Smooth muscle cell (in vitro differentiated cells): ENCODE results near the gene PNMA1. TPM values are rescaled to one million over a fixed set of nuclear protein-coding genes. Genes with fewer than 3 reads are reported as not detected.

Experiments used
- DNase-seq: peaks from one replicate; lab custom pipeline; 2025; ENCODE audit not compliant: unreplicated experiment; lab: John Stamatoyannopoulos, UW
- H2AFZ ChIP-seq: fragments of 200-600 bp; sonication (generic); 2 replicates; pipeline ENCODE4 v1.6.0; 2016; ENCODE audit warnings: antibody characterized with exemption, low read depth, mild to moderate bottlenecking
- H3F3A ChIP-seq: fragments of 200-600 bp; sonication (generic); 2 replicates; pipeline ENCODE4 v1.6.0; 2017; ENCODE audit warnings: antibody characterized with exemption, low read depth
- H3K27ac ChIP-seq: fragments of 200-600 bp; sonication (generic); 2 replicates; pipeline ENCODE4 v1.5.1; 2016; ENCODE audit warnings: low read depth, mild to moderate bottlenecking
- H3K27me3 ChIP-seq: fragments of 200-600 bp; sonication (generic); 2 replicates; pipeline ENCODE4 v1.6.1; 2016; ENCODE audit warnings: low read depth, mild to moderate bottlenecking
- H3K36me3 ChIP-seq: fragments of 200-600 bp; sonication (generic); 2 replicates; pipeline ENCODE4 v1.5.1; 2016; ENCODE audit warnings: low read depth
- H3K4me1 ChIP-seq: fragments of 200-600 bp; sonication (generic); 2 replicates; pipeline ENCODE4 v1.5.1; 2016; ENCODE audit warnings: low read depth
- H3K4me2 ChIP-seq: fragments of 200-600 bp; sonication (generic); 2 replicates; pipeline ENCODE4 v1.6.0; 2016; ENCODE audit warnings: mild to moderate bottlenecking
- H3K4me3 ChIP-seq: fragments of 200-600 bp; sonication (generic); 2 replicates; pipeline ENCODE4 v1.5.1; 2016; ENCODE audit warnings: mild to moderate bottlenecking
- H3K79me2 ChIP-seq: fragments of 200-600 bp; sonication (generic); 2 replicates; pipeline ENCODE4 v1.6.0; 2016; ENCODE audit warnings: low read depth, mild to moderate bottlenecking
- H3K9ac ChIP-seq: fragments of 200-600 bp; sonication (generic); 2 replicates; pipeline ENCODE4 v1.6.0; 2016; ENCODE audit warnings: low read depth
- H3K9me3 ChIP-seq: fragments of 200-600 bp; sonication (generic); replicated peaks from 2 replicates; pipeline ENCODE4 v1.5.1; 2016; ENCODE audit warnings: low read depth
- H4K20me1 ChIP-seq: fragments of 200-600 bp; sonication (generic); 2 replicates; pipeline ENCODE4 v1.6.0; 2016; ENCODE audit warnings: low read depth
- CTCF ChIP-seq: fragments of 200-600 bp; sonication (generic); IDR thresholded peaks from 2 replicates; pipeline ENCODE4 v1.5.1; 2017; ENCODE audit warnings: borderline replicate concordance, mild to moderate bottlenecking, antibody characterized with exemption; ENCODE audit not compliant: insufficient read depth, poor library complexity, severe bottlenecking
- WGBS: methylation state at CpG from one replicate; pipeline ENCODE4 v1.1.7; 2016; ENCODE audit warnings: low lambda C conversion rate; 5-methylcytosine and 5-hydroxymethylcytosine counted together
- microRNA-seq: library from miRNA; unstranded; fragments of <30 nt; microRNA quantifications from one replicate; pipeline ENCODE4, GENCODE V29; 2016; ENCODE audit warnings: borderline number of aligned reads
- polyA plus RNA-seq: library from polyadenylated mRNA; unstranded; fragments of >200 nt; fragmentation: Nextera tagmentation; extraction: Ambion mirVana; gene quantifications from 2 replicates; pipeline ENCODE4 v1.2.1, GENCODE V29; 2016
- small RNA-seq: library from RNA; depleted of rRNA; stranded (forward); fragments of <200 nt; gene quantifications from one replicate; pipeline ENCODE3, GENCODE V24; 2014
- total RNA-seq: library from RNA; depleted of rRNA; stranded (reverse); fragments of >200 nt; gene quantifications from 2 replicates; pipeline ENCODE4 v1.2.3, GENCODE V29; 2014

Gene PNMA1
- total and polyA plus RNA-seq, 2 experiments from 2014 or later, result 22.4 to 52.7 TPM

- Histone ChIP-seq H3K9me3 (no peaks in the 10 kb centered on the region), H4K20me1 (no peaks in the 10 kb centered on the region), H3K27ac (no peak overlapping the region), H3K79me2 (no peaks in the 10 kb centered on the region), H3K4me3 (no peak overlapping the region), H3K36me3 (peaks cover 5% of the 10 kb centered on the region), H3F3A (no peaks in the 10 kb centered on the region), H3K4me1 (no peaks in the 10 kb centered on the region), H3K27me3 (no peaks in the 10 kb centered on the region), H3K4me2 (no peak overlapping the region), H2AFZ (no peak overlapping the region), H3K9ac (no peak overlapping the region)
- no peak for DNase-seq
- TF ChIP-seq CTCF, result no peak
Observed at GRCh38 chr14:73663548-73664212, 50.5 kb downstream of the PNMA1 start.

GRCh38 chr14:73662487-73662943, 51.7 kb downstream of the PNMA1 start:
- Histone ChIP-seq H3K27me3 (no peaks in the 10 kb centered on the region), H3K4me3 (no peak overlapping the region), H4K20me1 (no peaks in the 10 kb centered on the region), H3K79me2 (no peaks in the 10 kb centered on the region), H3K9ac (no peak overlapping the region), H3K4me1 (no peaks in the 10 kb centered on the region), H3F3A (no peaks in the 10 kb centered on the region), H3K27ac (no peak overlapping the region), H3K4me2 (no peak overlapping the region), H3K9me3 (no peaks in the 10 kb centered on the region), H2AFZ (no peak overlapping the region), H3K36me3 (peaks cover 5% of the 10 kb centered on the region)
- TF ChIP-seq CTCF, result peak; percentile 40
- no peak for DNase-seq
- 64% methylated on average over 1 of the region's 1 CpG for WGBS

- no peaks in the 10 kb centered on the region for H3K4me1 ChIP-seq
- no peak overlapping the region for H3K27ac ChIP-seq
- no peaks in the 10 kb centered on the region for H3F3A ChIP-seq
- peaks cover 5% of the 10 kb centered on the region for H3K36me3 ChIP-seq
- DNase-seq, result no peak
- H3K4me3 ChIP-seq, result no peak overlapping the region
- 69% methylated on average over 2 of the region's 2 CpGs for WGBS
- no peak overlapping the region for H3K9ac ChIP-seq
- TF ChIP-seq CTCF, result no peak
- H3K9me3 ChIP-seq, result no peaks in the 10 kb centered on the region
- no peaks in the 10 kb centered on the region for H3K79me2 ChIP-seq
- no peaks in the 10 kb centered on the region for H4K20me1 ChIP-seq
- H3K4me2 ChIP-seq, result no peak overlapping the region
- no peak overlapping the region for H2AFZ ChIP-seq
- no peaks in the 10 kb centered on the region for H3K27me3 ChIP-seq
Observed at GRCh38 chr14:73661872-73662271, 52.3 kb downstream of the PNMA1 start.

Small RNAs within 50 kb of the gene (microRNA-seq; reads per million reads assigned to microRNA genes)
- not detected for gene MIR4505

Small RNAs within 50 kb of the gene (small RNA-seq; reads per million reads assigned to genes)
- gene MIR4505, result not detected

Other genes with a start within 250 kb of the PNMA1 start
- gene RIOX1, start 223.5 kb downstream of the PNMA1 start, total RNA-seq, result 2.7 and 5.7 TPM in 2 replicates
- gene RIOX1, start 223.5 kb downstream of the PNMA1 start, polyA plus RNA-seq, result 7.9 and 10.6 TPM in 2 replicates
- 7.9 and 13.1 TPM in 2 replicates for gene ACOT1, start 177.2 kb downstream of the PNMA1 start, total RNA-seq
- 4.3 and 7.3 TPM in 2 replicates for gene ACOT1, start 177.2 kb downstream of the PNMA1 start, polyA plus RNA-seq
- not detected in 2 replicates for gene HEATR4, start 155.4 kb downstream of the PNMA1 start, total RNA-seq
- 0.19 and 0.51 TPM in 2 replicates for gene HEATR4, start 155.4 kb downstream of the PNMA1 start, polyA plus RNA-seq
- gene ACOT2, start 145.2 kb downstream of the PNMA1 start, total RNA-seq, result 12.1 and 14.7 TPM in 2 replicates
- gene ACOT2, start 145.2 kb downstream of the PNMA1 start, polyA plus RNA-seq, result 17.1 and 20.5 TPM in 2 replicates
- 0.54 and 0.94 TPM in 2 replicates for gene ACOT4, start 122.5 kb downstream of the PNMA1 start, total RNA-seq
- gene ACOT4, start 122.5 kb downstream of the PNMA1 start, polyA plus RNA-seq, result 0.52 and 1.0 TPM in 2 replicates
- gene ACOT6, start 101.9 kb downstream of the PNMA1 start, total RNA-seq, result not detected in 2 replicates
- 0.21 TPM in 1 of 2 replicates, not detected in the other for gene ACOT6, start 101.9 kb downstream of the PNMA1 start, polyA plus RNA-seq
- gene DNAL1, start 69.4 kb downstream of the PNMA1 start, total RNA-seq, result 10.4 and 32.7 TPM in 2 replicates
- gene DNAL1, start 69.4 kb downstream of the PNMA1 start, polyA plus RNA-seq, result 12.2 and 12.6 TPM in 2 replicates
- gene PTGR2, start 137.4 kb upstream of the PNMA1 start, total RNA-seq, result 3.7 and 4.7 TPM in 2 replicates
- gene PTGR2, start 137.4 kb upstream of the PNMA1 start, polyA plus RNA-seq, result 2.9 and 4.0 TPM in 2 replicates
- gene ZNF410, start 172.5 kb upstream of the PNMA1 start, total RNA-seq, result 67.3 and 67.4 TPM in 2 replicates
- 45.1 and 46.9 TPM in 2 replicates for gene ZNF410, start 172.5 kb upstream of the PNMA1 start, polyA plus RNA-seq
- gene FAM161B, start 235.7 kb upstream of the PNMA1 start, total RNA-seq, result 2.7 and 4.7 TPM in 2 replicates
- 3.9 and 6.3 TPM in 2 replicates for gene FAM161B, start 235.7 kb upstream of the PNMA1 start, polyA plus RNA-seq
- 9.6 and 16.8 TPM in 2 replicates for gene COQ6, start 235.9 kb upstream of the PNMA1 start, total RNA-seq
- 18.2 and 22.3 TPM in 2 replicates for gene COQ6, start 235.9 kb upstream of the PNMA1 start, polyA plus RNA-seq